Testis (tissue), 2 donors: ENCODE data around the gene MACROD2.

Experiments
- POLR2A ChIP-seq: fragments of 450-650 bp; IDR thresholded peaks from one replicate; pipeline ENCODE4 v1.6.1; 2017; ENCODE audit warnings: antibody characterized with exemption, mild to moderate bottlenecking, moderate library complexity
- TF ChIP-seq, protein P1 (sequence below), 3 experiments: fragments of 450-650 bp in 2 of 3; fragments of 200-600 bp in 1 of 3; sonication (generic) in 1 of 3; IDR thresholded peaks; one replicate each; pipeline ENCODE4 v1.5.1; 2016 to 2019; ENCODE audit warnings: antibody characterized with exemption in 3 of 3, mild to moderate bottlenecking in 2 of 3, moderate library complexity in 1 of 3

DNA sequence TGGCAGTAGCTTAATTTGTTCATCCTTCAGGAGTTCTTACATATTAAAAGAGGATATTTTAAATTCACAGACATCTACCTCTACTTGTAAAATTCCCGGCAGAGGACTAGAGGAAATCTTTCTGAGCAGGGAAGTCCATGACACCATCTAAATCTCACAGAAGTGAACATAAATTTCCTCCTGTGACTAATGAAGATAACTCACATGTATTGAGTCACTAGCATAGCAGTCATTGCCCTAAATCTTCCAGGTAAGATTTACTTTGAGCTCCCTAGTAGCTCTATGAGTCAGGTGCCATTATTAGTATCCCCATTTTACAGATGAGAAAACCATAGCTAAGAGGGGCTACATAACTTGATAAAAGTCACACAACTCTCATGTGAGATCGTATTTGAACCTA is 1400.7 kb downstream of the MACROD2 start:
- TF ChIP-seq, protein P1, sequence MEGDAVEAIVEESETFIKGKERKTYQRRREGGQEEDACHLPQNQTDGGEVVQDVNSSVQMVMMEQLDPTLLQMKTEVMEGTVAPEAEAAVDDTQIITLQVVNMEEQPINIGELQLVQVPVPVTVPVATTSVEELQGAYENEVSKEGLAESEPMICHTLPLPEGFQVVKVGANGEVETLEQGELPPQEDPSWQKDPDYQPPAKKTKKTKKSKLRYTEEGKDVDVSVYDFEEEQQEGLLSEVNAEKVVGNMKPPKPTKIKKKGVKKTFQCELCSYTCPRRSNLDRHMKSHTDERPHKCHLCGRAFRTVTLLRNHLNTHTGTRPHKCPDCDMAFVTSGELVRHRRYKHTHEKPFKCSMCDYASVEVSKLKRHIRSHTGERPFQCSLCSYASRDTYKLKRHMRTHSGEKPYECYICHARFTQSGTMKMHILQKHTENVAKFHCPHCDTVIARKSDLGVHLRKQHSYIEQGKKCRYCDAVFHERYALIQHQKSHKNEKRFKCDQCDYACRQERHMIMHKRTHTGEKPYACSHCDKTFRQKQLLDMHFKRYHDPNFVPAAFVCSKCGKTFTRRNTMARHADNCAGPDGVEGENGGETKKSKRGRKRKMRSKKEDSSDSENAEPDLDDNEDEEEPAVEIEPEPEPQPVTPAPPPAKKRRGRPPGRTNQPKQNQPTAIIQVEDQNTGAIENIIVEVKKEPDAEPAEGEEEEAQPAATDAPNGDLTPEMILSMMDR (IDR thresholded peaks at IDR 0.05) = no peak
- TF ChIP-seq POLR2A = no peak
